Measurements from ENCODE around the gene TTC9.

The TTC9 gene

DNA sequence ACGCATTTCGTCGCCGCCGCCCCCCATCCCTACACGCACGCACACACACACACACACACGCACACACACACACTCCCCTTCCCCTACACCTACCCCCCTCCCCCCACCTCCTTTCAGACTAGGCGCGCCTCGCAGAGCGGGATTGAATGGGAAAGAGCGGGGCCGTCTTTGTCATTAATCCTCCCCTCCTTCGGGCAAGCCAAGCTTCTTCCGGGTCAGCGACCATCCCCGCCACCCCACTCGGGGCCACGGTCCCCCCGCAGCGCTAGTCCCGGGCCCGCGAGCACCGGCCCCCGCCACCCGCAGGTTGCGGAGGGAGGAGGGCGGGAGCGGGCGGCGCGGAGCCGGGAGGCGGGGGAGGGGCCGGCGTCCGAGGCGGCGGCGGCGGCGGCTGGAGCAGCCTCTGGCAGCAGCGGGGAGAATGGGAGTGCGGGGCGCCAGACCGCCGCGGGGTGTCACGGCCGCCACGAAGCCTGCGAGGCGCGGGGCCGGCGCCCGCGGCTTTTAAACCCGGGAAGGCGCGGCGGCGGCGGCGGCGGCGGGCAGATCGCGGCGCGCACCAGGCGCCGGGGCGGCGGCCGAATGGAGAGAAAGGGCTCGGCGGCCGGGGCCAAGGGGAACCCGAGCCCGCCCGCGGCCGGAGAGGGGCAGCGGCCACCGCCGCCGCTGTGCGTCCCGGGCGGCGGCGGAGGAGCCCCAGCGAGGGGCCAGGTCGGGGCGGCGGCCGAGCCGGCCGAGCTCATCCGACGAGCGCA is at the start of gene TTC9:
TTC9 (plus strand) TSS at position 369 of the 755 bp plus-strand sequence; CDS start at position 583, 214 bp downstream.
- DNase-seq (ENCODE audit: low spot score), result peak; percentile 72

DNA sequence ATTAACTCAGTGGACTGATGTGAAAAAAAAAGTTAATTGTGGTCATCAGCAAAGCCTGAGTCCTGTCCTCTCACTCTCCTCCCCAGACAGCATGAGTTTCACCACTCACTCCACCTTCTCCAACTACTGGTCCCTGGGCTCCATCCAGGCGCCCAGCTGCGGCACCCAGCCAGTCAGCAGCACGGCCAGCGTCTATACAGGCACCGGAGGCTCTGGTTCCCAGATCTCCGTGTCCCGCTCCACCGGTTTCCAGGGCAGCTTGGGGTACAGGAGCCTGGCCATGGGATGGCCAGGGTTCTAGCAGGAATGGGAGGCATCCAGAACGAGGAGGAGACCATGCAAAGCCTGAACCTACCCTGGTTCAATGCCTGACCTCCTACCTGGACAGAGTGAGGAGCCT is 47.3 kb upstream of the TTC9 start:
- no peak for DNase-seq (ENCODE audit: low spot score)

DNA sequence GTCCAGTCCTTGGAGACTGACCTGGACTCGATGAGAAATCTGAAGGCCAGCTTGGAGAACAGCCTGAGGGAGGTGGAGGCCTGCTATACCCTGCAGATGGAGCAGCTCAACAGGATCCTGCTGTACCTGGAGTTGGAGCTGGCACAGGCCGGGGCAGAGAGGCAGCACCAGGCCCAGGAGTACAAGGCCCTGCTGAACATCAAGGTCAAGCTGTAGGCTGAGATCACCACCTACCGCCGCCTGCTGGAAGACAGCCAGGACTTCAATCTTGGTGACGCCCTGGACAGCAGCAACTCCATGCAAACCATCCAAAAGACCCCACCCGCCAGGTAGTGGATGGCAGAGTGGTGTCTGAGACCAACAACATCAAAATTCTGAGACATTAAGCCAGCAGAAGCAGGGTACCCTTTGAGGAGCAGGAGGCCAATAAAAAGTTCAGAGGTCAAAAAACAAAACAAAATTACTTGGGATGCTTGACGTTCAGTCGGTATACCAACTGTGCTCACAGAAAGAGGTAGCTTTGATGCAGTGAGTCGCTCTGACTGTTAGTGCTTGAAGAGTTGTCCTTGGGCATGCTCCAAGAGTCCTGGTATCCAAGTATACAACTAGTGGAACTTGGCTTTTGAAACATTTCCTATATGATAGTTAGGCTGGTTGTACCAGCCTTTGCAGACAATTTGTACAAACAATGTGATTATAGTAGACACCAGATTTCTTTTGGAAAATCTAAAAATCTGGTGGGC is 46.1 kb upstream of the TTC9 start:
- DNase-seq (ENCODE audit: low spot score), result no peak

DNA sequence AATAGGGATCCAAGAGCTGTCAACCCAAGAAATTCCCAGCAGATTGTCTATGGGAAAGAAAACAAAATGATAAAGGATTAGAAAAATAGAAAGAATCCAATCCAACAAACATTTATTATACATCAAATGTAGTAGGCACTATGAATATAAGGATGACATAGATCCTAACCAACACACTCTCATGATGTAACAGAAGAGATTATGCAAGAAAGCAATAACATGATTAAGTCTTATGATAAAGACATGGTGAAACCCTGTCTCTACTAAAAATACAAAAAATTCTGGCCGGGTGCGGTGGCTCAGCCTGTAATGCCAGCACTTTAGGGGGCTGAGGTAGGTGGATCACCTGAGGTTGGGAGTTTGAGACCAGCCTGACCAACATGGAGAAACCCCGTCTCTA is 44.0 kb upstream of the TTC9 start:
- no peak for DNase-seq (ENCODE audit: low spot score)

DNA sequence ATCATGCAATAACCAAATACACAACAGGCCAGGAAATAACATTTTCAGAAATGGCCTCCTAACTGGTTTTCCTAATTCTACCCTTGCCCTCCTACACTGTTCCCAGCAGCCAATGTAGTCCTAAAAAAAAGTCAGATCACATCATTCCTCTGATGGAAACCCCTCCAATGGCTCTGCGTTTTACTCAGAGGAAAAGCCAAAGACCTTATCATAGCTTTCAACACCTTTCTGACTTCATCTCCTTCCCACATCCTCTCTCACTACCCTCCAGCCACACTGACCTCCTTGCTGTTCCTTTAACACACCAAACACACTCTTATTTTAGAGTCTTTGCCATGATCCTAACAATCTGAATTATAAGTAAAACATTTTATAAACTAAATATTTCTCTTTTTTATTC is 42.4 kb upstream of the TTC9 start:
- DNase-seq (ENCODE audit: low spot score), result no peak

DNA sequence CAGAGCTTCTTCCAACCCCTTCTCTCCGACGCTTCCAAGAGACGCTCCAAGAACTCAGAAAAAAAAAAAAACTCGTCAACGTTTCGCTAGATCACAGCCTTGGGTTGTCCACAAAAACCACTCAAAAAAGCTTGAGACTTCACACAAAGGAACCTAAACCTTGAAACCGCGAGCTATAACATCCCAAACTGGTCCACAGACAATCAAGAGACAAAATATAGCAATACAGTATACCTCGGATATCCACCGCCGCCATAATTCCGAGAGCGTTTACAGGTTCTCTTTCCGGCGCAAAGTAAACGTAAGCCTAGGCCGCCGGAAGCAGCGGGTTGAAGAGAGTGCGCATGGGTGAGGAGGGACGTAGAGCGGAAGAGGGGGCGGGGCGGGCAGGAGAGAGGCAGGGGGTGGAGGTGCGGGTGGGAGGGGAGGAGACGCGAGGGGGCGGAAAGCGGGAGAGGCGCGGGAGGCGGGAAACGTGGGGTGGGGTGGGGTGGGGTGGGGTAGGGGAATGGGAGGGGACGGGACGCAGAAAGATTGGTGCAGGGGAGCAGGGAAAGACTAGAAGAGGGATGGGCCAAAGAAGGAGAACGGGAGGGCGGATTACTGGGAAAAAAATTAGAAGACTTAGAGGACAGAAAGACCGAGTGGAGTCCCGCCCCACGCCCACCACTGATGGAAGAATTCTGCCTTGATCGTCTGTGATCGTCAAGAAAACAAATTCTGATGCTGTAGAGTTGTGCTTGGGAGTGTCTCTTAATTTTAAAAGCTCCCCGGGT is 41.1 kb upstream of the TTC9 start, which contains the start of gene MED6:
MED6 (minus strand) TSS at position 274 of the 776 bp plus-strand sequence; CDS start at position 256, 18 bp downstream.
- DNase-seq (ENCODE audit: low spot score), result peak; percentile 92

DNA sequence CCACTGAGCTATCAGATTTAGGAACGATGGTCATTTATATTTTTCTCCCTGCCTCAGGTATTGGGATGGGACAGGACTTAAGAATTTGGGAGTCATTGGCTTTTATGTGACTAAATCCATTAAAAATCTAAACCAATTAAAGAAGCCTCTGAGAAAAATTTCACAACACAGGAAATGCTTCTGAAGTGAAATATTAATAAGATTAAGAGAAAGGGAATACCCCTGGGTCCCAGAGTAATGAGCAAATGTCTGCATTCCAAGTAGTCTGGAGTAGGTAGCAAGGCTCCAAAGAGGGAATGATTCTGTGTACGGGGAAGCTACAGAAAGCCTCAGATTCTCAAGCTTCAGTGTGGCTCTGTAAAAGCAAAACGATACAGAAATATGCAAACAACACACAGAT is 40.6 kb upstream of the TTC9 start:
- DNase-seq (ENCODE audit: low spot score), result no peak

DNA sequence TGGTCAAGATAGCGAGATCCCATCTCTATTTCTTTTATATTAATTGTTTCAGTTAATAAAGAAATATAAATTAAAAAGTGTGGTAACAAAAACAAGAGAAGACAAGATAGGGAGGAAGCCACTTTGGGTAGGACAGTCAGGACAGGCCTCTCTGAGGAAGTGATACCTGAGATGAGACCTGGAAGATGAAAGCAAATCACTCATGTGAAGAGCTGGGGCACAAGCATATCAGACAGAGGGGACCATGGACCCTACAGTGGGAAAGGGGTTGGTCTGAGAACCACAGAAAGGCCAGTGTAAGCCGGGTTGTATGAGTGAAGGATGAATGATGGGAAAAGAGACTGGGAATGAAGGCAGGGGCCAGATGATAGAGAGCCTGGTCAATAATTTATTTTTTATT is 39.5 kb upstream of the TTC9 start:
- no peak for DNase-seq (ENCODE audit: low spot score)

DNA sequence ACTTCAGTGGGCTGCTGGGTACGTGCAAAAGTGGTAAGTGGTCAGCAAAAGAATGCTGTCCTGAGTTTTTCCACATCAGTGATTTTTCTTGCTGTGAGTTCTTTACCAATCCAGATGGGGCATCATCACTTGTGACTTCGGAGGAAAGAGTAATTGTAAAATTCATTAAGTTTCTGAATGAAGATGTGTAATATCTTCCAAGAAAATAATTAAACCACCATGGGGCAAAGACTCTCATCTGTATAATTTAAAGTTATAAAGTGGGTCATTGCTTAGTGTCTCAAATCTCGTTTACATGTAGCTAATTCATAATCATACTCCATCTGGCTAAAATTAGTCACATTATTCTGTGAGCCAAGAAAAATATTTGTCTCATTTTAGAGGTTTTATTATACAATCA is 30.5 kb upstream of the TTC9 start:
- no peak for DNase-seq (ENCODE audit: low spot score)

DNA sequence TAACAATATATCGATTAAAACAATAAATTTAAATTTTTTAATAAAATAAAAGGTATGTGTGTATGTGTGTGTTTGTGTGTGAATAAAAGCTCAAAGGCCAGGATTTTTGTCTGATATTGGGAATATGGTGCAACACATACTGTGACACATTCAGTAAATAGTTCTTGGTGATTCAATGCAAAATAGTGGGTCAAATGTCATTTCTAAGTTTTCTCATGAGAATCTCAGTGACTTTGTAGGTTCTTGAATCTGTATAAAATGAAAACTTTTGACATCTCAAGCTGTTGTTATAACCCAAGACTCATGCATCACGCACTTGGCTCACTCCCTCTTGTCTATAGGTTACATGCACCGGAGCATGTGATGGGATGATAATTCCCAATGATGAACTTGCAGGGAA is 25.1 kb upstream of the TTC9 start:
- no peak for DNase-seq (ENCODE audit: low spot score)

DNA sequence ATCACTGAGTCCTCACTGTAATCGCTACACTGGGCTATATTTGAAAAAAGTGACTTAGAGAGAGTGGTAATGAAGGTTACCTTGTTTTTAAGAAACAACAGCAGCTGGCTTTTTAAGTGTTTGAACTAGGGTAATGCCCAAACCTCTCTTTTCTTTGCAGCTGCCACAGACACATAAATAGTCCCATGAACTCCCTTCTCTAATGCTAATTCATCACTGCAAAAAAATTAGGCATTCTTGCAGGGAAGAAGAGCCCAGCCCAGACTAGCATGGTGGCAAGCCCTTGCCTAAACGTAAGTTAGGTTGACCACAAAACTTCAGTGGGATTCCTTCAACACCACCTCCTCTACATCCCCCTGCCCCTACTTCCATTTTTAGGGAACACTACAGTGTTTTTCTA is 23.4 kb upstream of the TTC9 start:
- DNase-seq (ENCODE audit: low spot score), result no peak

DNA sequence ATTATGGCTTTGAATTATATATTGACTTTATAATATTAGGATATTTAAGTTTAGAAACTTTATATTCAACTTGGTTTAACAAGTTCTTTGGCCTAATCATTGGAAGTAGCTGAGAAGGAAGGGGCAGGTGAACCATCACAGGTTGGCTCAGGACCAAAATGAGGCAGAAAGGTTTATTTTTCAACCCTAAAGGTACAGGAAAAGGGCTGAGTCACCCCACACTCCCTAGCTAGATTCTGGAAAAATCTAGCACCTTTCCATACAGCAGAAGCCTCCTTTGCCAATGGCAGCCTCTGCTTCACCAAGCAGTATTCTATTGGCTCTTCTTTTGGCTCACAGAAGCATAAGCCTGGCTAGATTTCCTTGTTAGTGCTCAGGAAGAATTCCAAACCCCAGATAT is 22.0 kb upstream of the TTC9 start:
- DNase-seq (ENCODE audit: low spot score), result no peak

DNA sequence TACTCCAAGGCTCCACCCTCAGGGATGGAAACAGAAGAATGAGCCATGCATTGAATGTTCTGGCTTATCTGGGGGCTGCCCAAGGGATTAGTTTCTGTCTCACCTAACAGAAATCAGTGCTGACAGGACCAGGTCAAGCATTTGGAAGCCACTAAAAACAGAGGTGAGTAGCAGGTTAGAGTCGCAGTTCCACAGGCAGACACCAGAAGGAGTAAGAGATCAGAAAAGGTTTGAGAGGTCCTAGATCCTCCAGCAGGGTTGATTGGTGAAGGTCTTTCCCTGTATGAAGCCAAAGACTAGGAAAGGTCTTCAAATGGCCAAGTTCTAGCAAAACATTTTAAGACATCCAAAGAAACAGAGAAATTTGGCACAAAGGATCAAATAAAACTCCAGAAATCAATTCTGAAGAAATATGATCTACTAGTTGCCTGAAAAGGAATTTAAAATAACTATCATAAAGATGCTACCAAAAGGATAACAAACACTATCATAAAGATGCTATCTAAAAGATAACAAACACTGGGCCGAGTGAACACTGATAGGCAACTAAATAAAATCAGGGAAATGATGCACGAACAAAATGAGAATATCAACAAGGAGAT is 19.5 kb upstream of the TTC9 start:
- DNase-seq (ENCODE audit: low spot score), result peak; percentile 50

DNA sequence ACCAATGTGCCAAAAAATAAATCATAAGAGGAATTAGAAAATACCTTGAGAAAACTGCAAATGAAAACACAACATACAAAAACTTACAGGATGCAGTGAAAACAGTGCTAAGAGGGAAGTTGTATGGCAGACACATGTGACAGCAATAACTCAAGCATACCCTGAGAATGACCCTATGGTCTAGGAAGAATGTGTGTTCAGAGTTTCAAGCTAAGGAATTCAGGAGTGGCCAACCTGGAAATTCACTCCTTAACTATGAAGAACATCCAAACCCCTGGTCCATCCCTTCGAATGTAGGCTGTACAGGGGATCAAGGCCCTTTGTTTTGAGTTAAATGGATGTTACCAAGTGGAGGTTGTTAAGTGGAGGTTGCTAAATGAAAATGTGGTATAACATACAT is 16.7 kb upstream of the TTC9 start:
- no peak for DNase-seq (ENCODE audit: low spot score)

DNA sequence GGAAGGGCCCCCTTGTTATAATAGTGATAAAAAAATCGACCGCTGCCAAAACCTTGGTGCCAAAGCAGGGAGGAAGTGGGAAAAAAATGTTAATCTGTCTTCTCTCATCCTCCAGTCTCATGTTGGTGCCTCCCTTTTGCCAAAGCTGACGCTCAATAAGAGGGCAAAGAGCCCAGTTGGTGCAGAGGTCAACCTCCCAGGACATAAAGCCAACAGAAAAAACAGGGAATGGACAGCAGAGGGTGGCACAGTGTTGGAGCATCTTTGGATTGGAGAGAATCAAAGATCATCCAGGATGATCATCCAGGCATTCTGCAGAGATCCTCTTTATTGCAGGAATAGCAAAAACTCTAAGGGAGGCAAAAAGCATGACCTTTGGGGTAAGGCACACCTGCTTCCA is 9.8 kb upstream of the TTC9 start:
- DNase-seq (ENCODE audit: low spot score), result no peak

DNA sequence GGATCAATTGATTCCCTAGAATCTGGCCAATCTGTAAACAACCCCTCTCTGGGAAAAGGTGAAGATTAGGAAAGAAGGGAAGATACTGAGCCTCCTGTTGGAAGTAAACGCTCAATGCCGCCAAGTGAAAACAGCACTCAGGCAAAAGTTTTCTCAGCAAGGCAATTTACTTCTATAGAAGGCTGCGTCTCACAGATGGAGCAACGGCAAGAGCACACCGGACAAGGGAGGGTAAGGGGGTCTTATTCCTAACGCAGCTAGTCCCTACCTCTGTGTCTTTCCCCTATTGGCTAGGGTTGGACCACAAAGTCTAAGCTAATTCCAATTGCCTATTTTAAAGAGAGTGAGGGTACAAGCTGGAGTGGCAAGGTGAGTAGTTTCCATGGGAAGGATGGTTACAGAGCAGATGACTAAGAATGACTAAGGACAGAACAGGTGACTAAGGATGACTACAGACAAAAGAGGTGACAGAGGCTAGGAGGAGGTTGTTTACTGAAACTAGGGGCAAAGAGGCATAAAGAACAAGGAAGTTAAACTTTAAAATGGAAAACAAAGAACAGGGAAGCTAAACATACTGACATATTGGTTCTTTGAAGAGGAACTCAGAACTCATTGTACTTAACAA is 5.6 kb upstream of the TTC9 start:
- no peak for DNase-seq (ENCODE audit: low spot score)

DNA sequence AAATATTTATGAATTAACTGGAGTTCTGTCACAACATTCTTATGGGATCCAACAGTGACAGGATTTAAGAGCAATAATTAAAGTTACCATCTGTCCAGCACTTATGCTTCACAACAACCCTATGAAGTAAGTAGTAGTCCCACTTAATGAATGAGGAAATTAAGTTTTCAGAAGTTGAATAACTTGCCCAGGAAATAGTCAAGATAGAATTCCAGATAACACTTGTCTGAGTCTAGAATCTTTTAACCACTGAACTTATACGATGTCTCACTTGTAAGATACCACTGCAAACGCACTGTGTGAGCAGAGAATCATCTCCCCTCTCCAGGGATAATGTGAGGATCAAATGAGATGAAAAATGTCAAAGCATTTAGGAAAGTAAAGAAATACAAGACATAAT is 3.3 kb upstream of the TTC9 start:
- DNase-seq (ENCODE audit: low spot score), result no peak

DNA sequence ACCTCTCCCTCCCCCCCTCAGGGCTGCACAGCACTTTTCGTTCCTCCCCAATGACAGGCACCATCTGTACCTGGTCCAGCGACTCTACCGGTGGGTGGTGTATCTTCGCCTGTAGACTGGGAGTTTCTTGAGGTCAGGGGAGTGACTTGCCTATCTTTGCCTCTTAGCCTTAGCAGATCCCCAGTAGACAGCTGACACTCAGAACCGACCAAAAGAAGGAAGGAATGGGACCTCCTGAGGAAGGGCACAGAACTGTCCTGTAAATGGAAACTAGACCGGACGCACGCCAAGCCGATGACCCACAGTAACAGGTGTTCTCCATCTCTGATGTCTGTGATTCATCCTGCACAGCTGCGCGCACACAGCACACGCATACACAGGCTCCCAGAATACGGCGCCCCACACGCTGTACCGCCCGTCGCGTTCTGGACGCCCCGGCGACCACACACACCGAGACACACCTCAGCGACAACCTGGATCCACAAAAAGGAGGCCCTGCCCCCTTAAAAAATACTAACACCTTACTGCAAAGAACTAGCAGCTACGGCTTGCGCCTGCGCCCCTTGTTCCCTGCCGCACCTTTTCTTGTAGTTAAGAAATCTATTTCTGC is 673 bp upstream of the TTC9 start:
- DNase-seq (ENCODE audit: low spot score), result peak; percentile 54

DNA sequence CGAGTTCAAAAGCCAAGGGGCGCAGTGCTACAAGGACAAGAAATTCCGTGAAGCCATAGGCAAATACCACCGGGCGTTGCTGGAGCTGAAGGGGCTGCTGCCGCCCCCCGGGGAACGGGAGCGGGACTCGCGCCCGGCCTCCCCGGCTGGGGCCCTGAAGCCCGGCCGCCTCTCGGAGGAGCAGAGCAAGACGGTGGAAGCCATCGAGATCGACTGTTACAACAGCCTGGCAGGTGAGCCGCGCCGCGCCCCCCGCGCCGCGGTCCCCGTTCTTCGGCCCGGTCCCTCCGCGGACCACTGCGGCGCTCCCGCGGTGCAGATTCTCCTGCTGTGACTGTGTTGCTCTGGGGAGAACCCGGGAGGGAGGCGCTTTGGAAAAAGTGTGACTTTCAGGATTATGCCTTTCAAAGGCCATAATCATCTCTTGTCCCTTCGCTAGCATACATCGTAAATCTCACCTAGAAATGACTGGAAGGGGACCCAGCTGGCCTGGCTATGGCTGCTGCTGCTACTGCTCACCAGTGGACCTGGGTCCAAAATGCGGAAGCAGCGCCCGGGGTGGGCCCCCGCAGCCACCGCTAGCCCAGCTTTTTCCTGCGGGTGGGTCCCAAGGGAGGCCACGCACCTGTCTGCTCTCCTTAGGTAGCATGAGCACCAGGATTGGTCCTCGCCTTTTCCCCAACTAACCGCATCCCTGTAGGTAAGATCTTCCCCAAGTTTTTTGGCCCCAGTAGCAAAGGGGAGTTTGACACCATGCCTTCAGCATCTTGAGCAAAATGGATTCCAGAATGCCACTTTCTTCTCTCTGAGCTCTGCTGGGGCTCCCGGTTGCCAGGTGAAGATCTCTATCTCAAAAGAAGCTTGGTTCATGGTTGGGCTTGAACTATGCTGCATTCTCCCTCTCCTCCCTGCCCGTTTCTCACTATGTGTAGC is 853 bp downstream of the TTC9 start:
- peak; percentile 62 for DNase-seq (ENCODE audit: low spot score)

DNA sequence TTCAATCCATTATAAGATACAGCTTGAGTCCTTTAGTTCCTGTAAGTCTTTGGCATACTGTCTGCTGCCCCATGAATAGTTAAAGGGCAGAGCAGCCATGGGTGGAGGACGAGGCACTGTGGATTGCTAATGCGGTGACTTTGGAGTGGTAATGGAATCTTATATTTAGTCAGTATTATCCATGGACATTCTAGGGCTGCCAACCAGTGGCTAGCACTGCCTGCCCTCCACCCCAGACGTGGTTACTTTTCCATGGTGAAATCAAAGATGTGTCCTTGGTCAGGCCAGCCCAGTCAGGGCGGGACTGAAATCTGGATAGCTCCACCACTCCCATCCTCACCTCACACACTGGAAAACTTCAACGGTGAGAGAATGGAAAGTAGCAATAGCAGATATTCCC is 2.3 kb downstream of the TTC9 start:
- no peak for DNase-seq (ENCODE audit: low spot score)
